HCT116 (cell line): ENCODE measurements around the gene PLS3. TPM values are rescaled to one million over a fixed set of nuclear protein-coding genes. Genes with fewer than 3 reads are reported as not detected.

ENCODE experiments used
- ATAC-seq: fragments of 200-7000 bp; cut with Tn5 transposase; 2 replicates; pipeline ENCODE4 v1.9.1; 2020; ENCODE audit warnings: mild to moderate bottlenecking, moderate library complexity
- BruUV-seq: library from RNA; stranded (reverse); fragments of 400-500 nt; replicated peaks from 2 replicates; lab custom pipeline; 2021; lab: Mats Ljungman, UMichigan
- CTCF ChIA-PET: fragments of 300-600 bp; sonication (Branson Sonifier 250); formaldehyde crosslinking; loops from one replicate; lab custom pipeline; 2021; ENCODE audit warnings: antibody characterized with exemption; lab: Charles Lee
- POLR2A ChIA-PET: fragments of 300-600, 350-600 bp; sonication (Branson Sonifier 250); formaldehyde crosslinking; loops from one replicate; lab custom pipeline; 2021; ENCODE audit warnings: antibody characterized with exemption; lab: Charles Lee
- RAD21 ChIA-PET, 2 experiments: fragments of 300-600 bp; sonication (Branson Sonifier 250); formaldehyde crosslinking; loops; one replicate each; lab custom pipeline; 2023; ENCODE audit warnings: low total read pairs in 2 of 2; ENCODE audit not compliant: uncharacterized antibody in 2 of 2, unreplicated experiment in 2 of 2, low non-redundant PET in 1 of 2; lab: Charles Lee
- DNase-seq: peaks from one replicate; pipeline ENCODE4 v3.0.0-alpha.2; 2010; ENCODE audit warnings: low read depth, low spot score
- H2AFZ ChIP-seq: fragments of 200-600 bp; shearing (Covaris generic), sonication (generic); 2 replicates; pipeline ENCODE4 v1.6.1; 2017; ENCODE audit warnings: low read depth, mixed run types, mixed read lengths, antibody characterized with exemption, low read length; ENCODE audit not compliant: poor library complexity, severe bottlenecking
- H3K27ac ChIP-seq: 2 replicates; pipeline ENCODE4 v1.5.1; 2012; ENCODE audit warnings: low read depth, low read length
- H3K27me3 ChIP-seq: fragments of 200-600 bp; sonication (generic); 2 replicates; pipeline ENCODE4 v1.6.1; 2016; ENCODE audit warnings: mixed run types, low read length, mixed read lengths; ENCODE audit not compliant: insufficient read depth
- H3K36me3 ChIP-seq, 2 experiments: fragments of 200-500 bp in 1 of 2; fragments of 200-600 bp in 1 of 2; sonication (Bioruptor generic) in 1 of 2; sonication (generic) in 1 of 2; 2 replicates each; pipeline versions ENCODE4 v1.5.1 to v1.6.1; 2014 to 2016; ENCODE audit warnings: low read length in 2 of 2, inconsistent platforms in 1 of 2, mixed read lengths in 1 of 2, mixed run types in 1 of 2; ENCODE audit not compliant: insufficient read depth in 2 of 2, control insufficient read depth in 1 of 2
- H3K4me1 ChIP-seq, 2 experiments: fragments of 200-600 bp in 1 of 2; sonication (generic) in 1 of 2; 2 replicates each; pipeline versions ENCODE4 v1.5.1 to v1.6.1; 2012 to 2017; ENCODE audit warnings: low read length in 2 of 2, inconsistent platforms in 1 of 2, mild to moderate bottlenecking in 1 of 2, mixed read lengths in 1 of 2, mixed run types in 1 of 2, moderate library complexity in 1 of 2; ENCODE audit not compliant: insufficient read depth in 2 of 2, control insufficient read depth in 1 of 2
- H3K4me2 ChIP-seq: fragments of 200-600 bp; sonication (generic); 2 replicates; pipeline ENCODE4 v1.6.1; 2017; ENCODE audit warnings: mixed run types, low read length, mixed read lengths
- H3K4me3 ChIP-seq, 2 experiments: fragments of 200-600 bp in 1 of 2; sonication (generic) in 1 of 2; replicated peaks in 1 of 2; 2 replicates each; pipeline ENCODE4 v1.5.1; 2011 to 2016; ENCODE audit warnings: low read length in 2 of 2, control low read depth in 1 of 2, low read depth in 1 of 2, mild to moderate bottlenecking in 1 of 2, mixed read lengths in 1 of 2, mixed run types in 1 of 2
- H3K79me2 ChIP-seq: fragments of 200-600 bp; sonication (generic); 2 replicates; pipeline ENCODE4 v1.6.1; 2017; ENCODE audit warnings: mild to moderate bottlenecking, mixed run types, low read length, moderate library complexity, mixed read lengths; ENCODE audit not compliant: insufficient read depth
- H3K9ac ChIP-seq: fragments of 200-600 bp; sonication (generic); 2 replicates; pipeline ENCODE4 v1.6.1; 2016; ENCODE audit warnings: low read length, mixed read lengths
- H3K9me2 ChIP-seq: fragments of 200-600 bp; sonication (generic), shearing (Covaris generic); 2 replicates; pipeline ENCODE4 v1.6.1; 2017; ENCODE audit warnings: mixed run types, mild to moderate bottlenecking, moderate library complexity; ENCODE audit not compliant: insufficient read depth
- H3K9me3 ChIP-seq, 2 experiments: fragments of 200-500 bp in 1 of 2; fragments of 200-600 bp in 1 of 2; sonication (Bioruptor generic) in 1 of 2; sonication (generic) in 1 of 2; 2 replicates each; pipeline ENCODE4 v1.6.1; 2014 to 2017; ENCODE audit warnings: low read length in 2 of 2, mixed read lengths in 2 of 2, inconsistent platforms in 1 of 2, low read depth in 1 of 2, mild to moderate bottlenecking in 1 of 2, mixed run types in 1 of 2, moderate library complexity in 1 of 2; ENCODE audit not compliant: control insufficient read depth in 1 of 2, insufficient read depth in 1 of 2
- H4K20me1 ChIP-seq: fragments of 200-600 bp; sonication (generic), shearing (Covaris generic); 2 replicates; pipeline ENCODE4 v1.6.1; 2017; ENCODE audit warnings: mixed run types, mild to moderate bottlenecking, moderate library complexity; ENCODE audit not compliant: insufficient read depth
- ATF3 ChIP-seq: IDR thresholded peaks from 2 replicates; pipeline ENCODE4 v1.6.1; 2012
- CBX3 ChIP-seq: IDR thresholded peaks from 2 replicates; pipeline ENCODE4 v1.6.1; 2012; ENCODE audit warnings: low read depth
- EGR1 ChIP-seq: IDR thresholded peaks from 2 replicates; pipeline ENCODE4 v1.6.1; 2012; ENCODE audit warnings: low read depth
- ELF1 ChIP-seq: IDR thresholded peaks from 2 replicates; pipeline ENCODE4 v1.6.1; 2012; ENCODE audit warnings: low read depth, borderline replicate concordance
- EZH2phosphoT487 ChIP-seq: fragments of 200-600 bp; IDR thresholded peaks from 2 replicates; pipeline ENCODE4 v1.6.1; 2018; ENCODE audit warnings: antibody characterized with exemption, borderline replicate concordance
- FOSL1 ChIP-seq: IDR thresholded peaks from 2 replicates; pipeline ENCODE4 v1.6.1; 2012; ENCODE audit warnings: low read depth
- JUND ChIP-seq: IDR thresholded peaks from 2 replicates; pipeline ENCODE4 v1.6.1; 2012
- POLR2A ChIP-seq: IDR thresholded peaks from 2 replicates; pipeline ENCODE4 v1.7.0; 2011; ENCODE audit warnings: borderline replicate concordance; ENCODE audit not compliant: insufficient read depth, insufficient read length; ENCODE audit errors: extremely low read depth
- RAD21 ChIP-seq: IDR thresholded peaks from 2 replicates; pipeline ENCODE4 v1.6.1; 2012; ENCODE audit warnings: low read depth, mild to moderate bottlenecking
- REST ChIP-seq: IDR thresholded peaks from 2 replicates; pipeline ENCODE4 v1.6.1; 2012; ENCODE audit warnings: low read depth
- SP1 ChIP-seq: IDR thresholded peaks from 2 replicates; pipeline ENCODE4 v1.6.1; 2012; ENCODE audit warnings: low read depth
- ZBTB33 ChIP-seq: IDR thresholded peaks from 2 replicates; pipeline ENCODE4 v1.6.1; 2011; ENCODE audit warnings: mild to moderate bottlenecking, low read length, moderate library complexity; ENCODE audit not compliant: insufficient replicate concordance; ENCODE audit errors: extremely low read depth
- ZFX ChIP-seq: fragments of 450-650 bp; IDR thresholded peaks from 2 replicates; pipeline ENCODE4 v1.6.1; 2017
- ZNF274 ChIP-seq: fragments of 200-500 bp; sonication (Bioruptor generic); IDR thresholded peaks from 2 replicates; pipeline ENCODE4 v1.6.1; 2014; ENCODE audit warnings: mild to moderate bottlenecking, low read depth, low read length, inconsistent platforms
- intact Hi-C: fragments of 100-400 bp; cut with micrococcal nuclease; formaldehyde crosslinking; loops from 2 replicates; pipeline ENCODE4 v1.10.0; 2022
- total RNA-seq: library from RNA; stranded (reverse); gene quantifications from one replicate; pipeline ENCODE4 v1.2.1, GENCODE V29; 2021; ENCODE audit not compliant: unreplicated experiment

PLS3 gene
- total RNA-seq, 1 experiment from 2014 or later, result 50.8 TPM

- Histone ChIP-seq H3K36me3 (no peaks in the 10 kb centered on the region; a peak in 1 of 4 replicates), H3K9me3 (no peaks in the 10 kb centered on the region), H3K27me3 (no peaks in the 10 kb centered on the region), H3K9ac (no peak overlapping the region), H3K9me2 (no peaks in the 10 kb centered on the region), H3K4me2 (no peak overlapping the region), H4K20me1 (no peaks in the 10 kb centered on the region), H3K79me2 (peaks cover 40% of the 10 kb centered on the region), H3K4me3 (no peak overlapping the region), H3K4me1 (no peaks in the 10 kb centered on the region), H2AFZ (no peak overlapping the region), H3K27ac (no peak overlapping the region)
- ChIA-PET POLR2A (no interaction called here), CTCF (no interaction called here), RAD21 (no interaction called here)
- intact Hi-C loops, result no loop called here
- DNase-seq, result no peak
- ATAC-seq, result no peak
- BruUV-seq, result no TSS peak
- TF ChIP-seq CBX3 (no peak), EZH2phosphoT487 (no peak), JUND (no peak), REST (no peak), EGR1 (no peak), RAD21 (no peak), ZFX (no peak), POLR2A (no peak), ZBTB33 (no peak), ZNF274 (no peak), ELF1 (no peak), FOSL1 (no peak), SP1 (no peak), ATF3 (no peak)
These were observed 21.9 kb downstream of the PLS3 start for GRCh38 chrX:115582616-115583495.
